Esophagus squamous epithelium (tissue), 4 donors: ENCODE data around the gene PRKCQ.

ENCODE experiments used
- CTCF ChIP-seq, 6 experiments: fragments of 450-650 bp in 4 of 6; fragments of 200-600 bp in 2 of 6; sonication (generic) in 2 of 6; IDR thresholded peaks; one replicate each; pipeline ENCODE4 v1.5.1; 2016 to 2019; ENCODE audit warnings: antibody characterized with exemption in 6 of 6, mild to moderate bottlenecking in 4 of 6, moderate library complexity in 4 of 6
- POLR2A ChIP-seq, 4 donors: fragments of 450-650 bp; IDR thresholded peaks; one replicate each; pipeline ENCODE4 v1.6.1; 2017; ENCODE audit warnings: antibody characterized with exemption in 4 of 4, mild to moderate bottlenecking in 4 of 4, moderate library complexity in 3 of 4

GRCh38 chr10:6458814-6459213 is 121.3 kb downstream of the PRKCQ start:
- TF ChIP-seq CTCF (IDR thresholded peaks at IDR 0.05) (no peak), POLR2A (IDR thresholded peaks at IDR 0.05) (no peak)
